Activated B cell treated with CpG ODN at 0.5 μM for 24 hours (primary cell): ENCODE data around the gene TCAP. TPM values are rescaled to one million over a fixed set of nuclear protein-coding genes. Genes with fewer than 3 reads are reported as not detected.
"Not testable (repeated sequence)": the region's sequence is repeated elsewhere in the genome, so short reads cannot be mapped to it uniquely, and the experiment has no call there.

Experiments used
- ATAC-seq: fragments of 200-7000 bp; cut with Tn5 transposase; one replicate; pipeline ENCODE4 v1.10.0; 2021; ENCODE audit warnings: low read depth, mild to moderate bottlenecking, moderate library complexity
- CTCF ChIA-PET: fragments of 350-600 bp; sonication (Branson Sonifier 250); formaldehyde crosslinking; loops from one replicate; lab custom pipeline; 2021; ENCODE audit warnings: antibody characterized with exemption; lab: Charles Lee
- POLR2A ChIA-PET: fragments of 350-600 bp; sonication (Branson Sonifier 250); formaldehyde crosslinking; loops from one replicate; lab custom pipeline; 2021; ENCODE audit warnings: antibody characterized with exemption; lab: Charles Lee
- DNase-seq: peaks from one replicate; pipeline ENCODE4 v3.0.0; 2022
- H3K27ac Mint-ChIP-seq: one replicate; pipeline ENCODE4 v1.8.0; 2020; ENCODE audit warnings: mixed read lengths
- H3K27me3 Mint-ChIP-seq: one replicate; pipeline ENCODE4 v1.8.0; 2021; ENCODE audit warnings: mixed read lengths
- H3K36me3 Mint-ChIP-seq: one replicate; pipeline ENCODE4 v1.8.0; 2021; ENCODE audit warnings: low read depth, mixed read lengths
- H3K4me1 Mint-ChIP-seq: one replicate; pipeline ENCODE4 v1.8.0; 2021; ENCODE audit warnings: mixed read lengths
- H3K4me3 Mint-ChIP-seq: one replicate; pipeline ENCODE4 v1.8.0; 2020; ENCODE audit warnings: mild to moderate bottlenecking, mixed read lengths
- H3K9me3 Mint-ChIP-seq: one replicate; pipeline ENCODE4 v1.8.0; 2020; ENCODE audit warnings: mixed read lengths
- CTCF ChIP-seq: fragments of 200-600 bp; IDR thresholded peaks from one replicate; pipeline ENCODE4 v1.8.0; 2022; ENCODE audit warnings: antibody characterized with exemption, mild to moderate bottlenecking
- intact Hi-C: fragments of 100-400 bp; cut with micrococcal nuclease; formaldehyde crosslinking; loops from one replicate; pipeline ENCODE4 v1.15.1; 2024
- total RNA-seq: library from RNA; stranded (reverse); gene quantifications from 2 replicates; pipeline ENCODE4 v1.2.3, GENCODE V29; 2022

The TCAP gene
- total RNA-seq, 1 donor from 2014 or later, result 2.3 TPM

- no peak for TF ChIP-seq CTCF
- ChIA-PET POLR2A (interaction anchor here (0.7 to 2.9 kb wide), 5 partner anchors 9 to 143 kb away, joined by 4 to 25 read pairs (median 22); partner anchors contain the start of genes MIEN1 and STARD3), CTCF (interaction anchor here (1.2 to 2.1 kb wide), 2 partner anchors 14 to 41 kb away, joined by 4 to 6 read pairs; partner anchors contain the start of gene MIEN1)
- Mint-ChIP-seq H3K36me3 (peaks cover 21% of the 10 kb centered on the region), H3K27ac (peak overlapping the region; percentile 97), H3K4me1 (peaks cover 18% of the 10 kb centered on the region), H3K4me3 (peak overlapping the region; percentile 99), H3K27me3 (no peaks in the 10 kb centered on the region), H3K9me3 (no peaks in the 10 kb centered on the region)
- no peak for ATAC-seq
- DNase-seq, result no peak
- intact Hi-C loops, result loop anchor here (5.0 kb wide), 2 partner anchors 173 to 263 kb away; partner anchors contain the start of gene IKZF3
Measured at GRCh38 chr17:39688945-39689344, 23.8 kb downstream of the TCAP start.

GRCh38 chr17:39694593-39694992 lies 29.4 kb downstream of the TCAP start:
- intact Hi-C loops, result no loop called here

GRCh38 chr17:39695089-39695474 lies 29.9 kb downstream of the TCAP start:
- Mint-ChIP-seq H3K36me3 (peaks cover 2% of the 10 kb centered on the region), H3K4me1 (peaks cover 4% of the 10 kb centered on the region), H3K4me3 (no peak overlapping the region), H3K27me3 (peaks cover 14% of the 10 kb centered on the region), H3K27ac (no peak overlapping the region), H3K9me3 (no peaks in the 10 kb centered on the region)
- TF ChIP-seq CTCF, result no peak
- DNase-seq, result no peak
- ChIA-PET CTCF (no interaction called here), POLR2A (no interaction called here)
- no peak for ATAC-seq
- intact Hi-C loops, result no loop called here

More at GRCh38 chr17:39694593-39694992, 29.4 kb downstream of the TCAP start:
- no peak overlapping the region for H3K27ac Mint-ChIP-seq
- H3K27me3 Mint-ChIP-seq, result peaks cover 11% of the 10 kb centered on the region
- ChIA-PET POLR2A (no interaction called here), CTCF (no interaction called here)
- peaks cover 1% of the 10 kb centered on the region for H3K4me1 Mint-ChIP-seq
- no peak for TF ChIP-seq CTCF
- no peaks in the 10 kb centered on the region for H3K9me3 Mint-ChIP-seq
- ATAC-seq, result no peak
- H3K4me3 Mint-ChIP-seq, result no peak overlapping the region
- no peak for DNase-seq
- H3K36me3 Mint-ChIP-seq, result peaks cover 2% of the 10 kb centered on the region

- Mint-ChIP-seq H3K9me3 (no peaks in the 10 kb centered on the region), H3K4me1 (peaks cover 9% of the 10 kb centered on the region), H3K4me3 (no peak overlapping the region), H3K36me3 (peaks cover 2% of the 10 kb centered on the region), H3K27me3 (peaks cover 26% of the 10 kb centered on the region), H3K27ac (no peak overlapping the region)
- TF ChIP-seq CTCF, result no peak
- ATAC-seq, result no peak
- intact Hi-C loops, result no loop called here
- CTCF ChIA-PET, result no interaction called here
- POLR2A ChIA-PET, result no interaction called here
- no peak for DNase-seq
Measured at GRCh38 chr17:39696731-39697130, 31.6 kb downstream of the TCAP start.

GRCh38 chr17:39697961-39698360 lies 32.8 kb downstream of the TCAP start:
- no peak for DNase-seq

GRCh38 chr17:39699157-39699817 lies 34.1 kb downstream of the TCAP start:
- H3K36me3 Mint-ChIP-seq, H3K9me3 Mint-ChIP-seq, H3K27ac Mint-ChIP-seq, intact Hi-C loops, CTCF ChIA-PET, DNase-seq, ATAC-seq: not testable (repeated sequence)
- POLR2A ChIA-PET, result interaction anchor here (0.6 kb wide), 1 partner anchor 32 kb away, joined by 12 read pairs; no protein-coding TSS in a partner anchor
- peaks cover 30% of the 10 kb centered on the region for H3K27me3 Mint-ChIP-seq
- peaks cover 14% of the 10 kb centered on the region for H3K4me1 Mint-ChIP-seq
- peak overlapping the region; percentile 6 for H3K4me3 Mint-ChIP-seq

More at GRCh38 chr17:39697961-39698360, 32.8 kb downstream of the TCAP start:
- Mint-ChIP-seq H3K9me3 (no peaks in the 10 kb centered on the region), H3K27ac (no peak overlapping the region), H3K4me1 (peaks cover 9% of the 10 kb centered on the region), H3K36me3 (peaks cover 2% of the 10 kb centered on the region), H3K4me3 (no peak overlapping the region), H3K27me3 (peaks cover 30% of the 10 kb centered on the region)
- intact Hi-C loops, result no loop called here
- ChIA-PET POLR2A (interaction anchor here (0.6 kb wide), 1 partner anchor 32 kb away, joined by 4 read pairs; no protein-coding TSS in a partner anchor), CTCF (no interaction called here)
- ATAC-seq, result no peak
- no peak for TF ChIP-seq CTCF
